Hematopoietic multipotent progenitor cell treated with erythropoietin and hydrocortisone succinate and interleukin-3 and kit ligand, for 17 days (in vitro differentiated cells): Measurements from ENCODE around the gene COX18.
A peak's percentile ranks its signal among the peaks of the same experiment; 100 is the strongest.

Experiments
- DNase-seq: peaks from one replicate; pipeline ENCODE4 v3.0.0-alpha.2; 2015; ENCODE audit warnings: low spot score

The COX18 gene

DNA sequence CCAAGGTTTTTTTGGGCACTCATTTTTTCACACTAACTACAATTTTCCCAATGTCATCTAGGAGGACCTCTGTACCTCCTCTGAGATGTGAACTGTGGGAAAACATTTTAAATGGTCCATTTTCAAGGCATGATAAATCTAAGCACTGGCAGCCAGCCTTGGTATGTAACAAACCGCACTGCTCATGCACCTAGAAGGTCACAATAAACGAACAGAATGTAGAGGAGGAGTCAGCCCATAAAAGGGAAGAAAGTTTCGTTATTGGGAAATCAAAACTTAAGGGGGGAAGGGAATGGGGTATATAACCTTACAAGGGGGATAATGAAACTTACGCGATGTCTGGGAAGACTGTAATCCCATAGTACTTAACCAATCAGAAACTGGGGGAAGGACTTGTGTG is 16.4 kb downstream of the COX18 start:
- DNase-seq: no peak

- no peak for DNase-seq
These were observed 17.9 kb downstream of the COX18 start for GRCh38 chr4:73051625-73052024.

DNA sequence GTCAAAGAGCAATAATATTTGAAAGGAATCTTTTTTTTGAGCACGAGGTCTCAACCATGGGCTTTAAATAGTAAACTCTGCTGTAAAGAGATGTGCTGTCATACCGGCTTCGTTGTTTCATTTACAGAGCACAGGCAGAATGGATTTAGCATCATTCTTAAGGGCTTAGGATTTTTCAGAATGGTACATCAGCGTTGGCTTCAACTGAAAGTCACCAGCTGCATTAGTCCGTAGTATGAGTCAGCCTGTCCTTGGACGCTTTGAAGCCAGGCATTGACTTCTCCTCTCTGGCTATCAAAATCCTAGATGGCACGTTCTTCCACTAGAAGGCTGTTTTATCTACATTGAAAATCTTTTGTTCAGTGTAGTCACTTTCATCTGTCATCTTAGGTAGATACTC is 23.6 kb downstream of the COX18 start:
- no peak for DNase-seq

GRCh38 chr4:73037057-73037456 is 32.5 kb downstream of the COX18 start:
- DNase-seq: no peak

DNA sequence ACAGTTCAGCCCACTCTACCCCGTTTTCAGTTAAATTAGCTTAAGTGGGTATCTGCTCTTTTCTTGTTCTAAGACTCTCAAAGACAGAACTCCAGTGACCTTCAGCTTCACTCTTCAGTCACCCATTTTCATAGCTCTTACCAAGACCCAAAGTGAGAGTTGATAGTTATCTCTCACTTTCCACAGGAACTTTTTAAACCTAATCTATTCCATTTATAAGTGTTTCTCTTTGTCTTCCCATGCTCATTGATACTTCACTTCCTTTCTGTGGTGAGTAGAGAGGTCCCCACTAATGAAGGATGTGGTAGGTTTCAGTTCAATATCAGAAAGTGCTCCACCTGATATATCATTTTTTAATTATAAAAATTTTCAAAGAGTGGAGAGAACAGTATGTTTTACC is 33.4 kb downstream of the COX18 start:
- DNase-seq: no peak

- no peak for DNase-seq
These were observed 34.6 kb downstream of the COX18 start for GRCh38 chr4:73034896-73035295.

DNA sequence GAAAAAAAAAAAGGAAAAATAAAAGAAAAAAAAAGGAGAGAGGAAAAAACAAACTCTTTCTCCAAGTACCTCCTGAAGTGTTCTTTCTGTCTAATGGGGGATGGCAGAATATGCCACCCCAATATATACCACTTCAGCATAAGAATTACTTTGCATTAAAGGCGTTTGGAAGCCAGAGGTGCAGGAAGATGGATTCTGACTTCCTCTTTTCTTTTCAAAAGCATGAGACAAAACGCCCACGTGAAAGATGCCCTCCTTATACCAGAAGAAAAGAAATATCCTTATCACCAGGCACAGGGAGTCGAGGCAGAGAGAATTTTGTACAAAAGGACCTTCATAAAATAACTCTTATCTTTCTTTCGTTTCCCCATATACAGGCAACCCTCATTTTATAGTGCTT is 40.9 kb downstream of the COX18 start:
- DNase-seq: no peak

- DNase-seq: no peak
These were observed 47.9 kb downstream of the COX18 start for GRCh38 chr4:73021634-73022033.

DNA sequence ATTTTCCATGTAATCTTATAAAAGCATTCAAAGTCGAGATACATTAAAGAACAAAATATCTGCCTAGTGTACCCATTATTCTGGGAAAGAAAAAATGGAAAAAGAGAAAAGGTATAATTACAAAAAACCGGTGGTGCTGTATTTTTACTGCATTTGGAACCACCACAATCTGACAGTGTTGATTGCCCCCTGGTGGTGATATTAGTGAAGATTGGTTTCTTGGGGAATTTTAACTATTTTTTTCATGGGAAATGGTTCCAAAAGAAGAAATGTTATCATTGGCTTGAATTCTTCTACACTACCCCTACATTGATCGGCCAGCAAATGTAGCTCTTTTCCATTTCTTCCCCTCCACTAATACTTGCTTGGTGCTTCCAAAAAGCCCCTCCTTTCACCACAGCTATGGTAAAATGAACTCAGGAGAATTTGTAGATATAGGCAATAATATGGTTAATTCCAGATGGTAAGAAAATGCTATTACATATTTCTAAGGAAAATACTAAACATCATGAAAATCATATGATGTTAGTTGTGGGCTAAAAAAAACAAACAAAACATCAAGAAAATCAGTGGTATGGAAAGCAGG is 50.0 kb downstream of the COX18 start:
- DNase-seq: peak; percentile 44

DNA sequence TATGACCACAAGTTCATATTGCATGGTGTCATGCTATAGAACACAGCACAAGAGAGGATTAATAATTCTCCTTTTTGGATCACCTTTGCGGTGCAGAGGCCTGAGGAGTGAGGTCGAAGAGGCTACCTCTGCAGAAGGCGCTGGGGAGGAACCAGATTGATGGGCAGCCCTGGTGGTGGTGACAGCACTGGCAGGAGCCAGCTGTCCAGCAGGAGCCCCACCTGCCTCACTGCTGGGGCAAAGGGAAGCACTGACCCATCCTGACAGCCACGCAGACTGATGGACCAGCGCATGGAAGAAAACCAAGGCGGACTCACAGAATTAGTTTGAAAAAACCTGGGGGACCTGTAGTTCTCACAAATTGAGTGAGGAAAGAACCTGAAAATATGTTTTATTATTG is 50.9 kb downstream of the COX18 start:
- no peak for DNase-seq

GRCh38 chr4:73013310-73013709 is 56.2 kb downstream of the COX18 start:
- no peak for DNase-seq

GRCh38 chr4:73012673-73013072 is 56.8 kb downstream of the COX18 start:
- DNase-seq: no peak

DNA sequence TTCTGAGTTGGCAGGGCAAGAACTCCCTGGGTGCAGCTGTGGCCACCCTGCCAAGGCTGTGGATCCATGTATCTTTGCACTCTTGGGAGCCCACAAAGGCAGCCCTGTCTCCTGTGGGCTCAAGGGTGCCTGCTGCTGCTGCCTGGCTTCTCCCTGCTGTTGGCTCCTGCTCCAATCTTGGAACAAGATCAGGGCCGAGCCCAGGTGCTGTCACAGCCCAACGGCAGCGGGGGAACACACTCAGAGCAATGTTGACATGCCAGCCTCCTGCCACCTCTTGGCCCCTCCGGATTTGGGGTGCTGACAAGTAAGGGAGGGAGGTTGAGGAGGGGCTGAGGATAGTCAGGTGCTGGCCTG is 57.9 kb downstream of the COX18 start:
- no peak for DNase-seq

DNA sequence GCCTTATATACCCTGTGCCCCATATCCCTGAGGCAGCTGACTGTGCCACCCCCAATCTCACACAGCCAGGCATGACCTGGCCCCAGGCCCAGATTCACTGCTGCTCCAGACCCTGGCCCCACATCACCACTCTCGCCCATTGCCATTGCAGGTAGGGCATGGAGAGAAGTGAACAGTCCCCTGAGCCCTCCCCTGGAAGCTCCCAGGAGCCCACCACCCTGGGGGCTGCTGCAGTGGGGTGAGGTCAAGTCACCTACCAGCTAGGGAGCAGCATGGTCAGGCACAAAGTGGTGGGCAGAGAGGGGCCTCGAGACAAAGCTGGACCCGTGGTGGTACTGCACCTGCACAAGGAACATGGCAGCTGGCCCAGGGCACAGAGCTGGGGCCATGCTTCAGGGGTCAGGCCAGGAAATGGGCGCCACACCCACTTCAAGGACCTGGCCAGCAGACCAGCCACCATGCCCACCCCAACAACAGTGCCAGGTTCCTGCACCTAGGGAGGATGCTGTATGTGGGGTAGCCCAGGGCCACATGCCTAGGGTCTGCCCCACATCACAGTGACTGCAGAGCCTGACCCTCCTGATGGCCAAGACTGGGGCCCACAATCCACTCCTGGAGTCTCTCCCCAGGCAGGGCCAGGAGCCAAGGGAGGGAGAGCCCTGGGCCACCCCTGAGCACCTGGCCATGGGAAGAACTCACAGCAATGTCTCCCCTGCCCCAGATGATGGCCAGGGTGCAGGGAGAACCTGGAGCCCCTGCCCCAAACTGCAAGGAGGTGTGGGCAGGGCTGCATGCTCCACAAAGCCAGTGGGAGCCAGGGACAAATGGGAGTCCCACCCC is 58.5 kb downstream of the COX18 start:
- DNase-seq: no peak

DNA sequence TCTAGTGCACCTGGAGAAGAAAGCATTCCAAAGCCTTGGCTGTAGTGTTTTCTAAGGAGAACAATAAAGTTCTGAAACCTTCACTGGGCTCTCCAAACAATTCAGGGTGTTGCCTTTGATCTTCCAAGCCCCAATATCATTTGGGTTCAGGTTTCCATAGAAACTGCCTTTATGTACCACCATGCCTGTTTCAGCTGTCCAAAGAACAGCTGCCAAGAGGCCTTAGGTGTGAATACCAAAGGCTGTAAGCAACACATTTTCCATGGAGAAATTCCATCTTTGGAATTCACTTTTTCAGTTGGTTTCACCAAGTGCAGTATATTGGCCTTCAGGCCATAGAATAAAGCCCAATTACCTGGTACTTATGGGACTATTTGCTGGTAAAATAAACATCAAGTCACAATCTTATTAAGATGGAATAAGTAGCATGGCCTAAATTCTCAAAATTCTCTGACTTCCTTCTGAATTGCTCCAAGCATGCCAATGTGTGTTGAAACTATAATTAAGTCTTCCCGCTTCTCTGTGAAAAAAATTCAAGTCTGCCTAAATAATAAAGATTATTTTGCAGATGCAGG is 61.9 kb downstream of the COX18 start:
- no peak for DNase-seq

GRCh38 chr4:73006286-73006990 is 63.1 kb downstream of the COX18 start:
- DNase-seq: no peak

DNA sequence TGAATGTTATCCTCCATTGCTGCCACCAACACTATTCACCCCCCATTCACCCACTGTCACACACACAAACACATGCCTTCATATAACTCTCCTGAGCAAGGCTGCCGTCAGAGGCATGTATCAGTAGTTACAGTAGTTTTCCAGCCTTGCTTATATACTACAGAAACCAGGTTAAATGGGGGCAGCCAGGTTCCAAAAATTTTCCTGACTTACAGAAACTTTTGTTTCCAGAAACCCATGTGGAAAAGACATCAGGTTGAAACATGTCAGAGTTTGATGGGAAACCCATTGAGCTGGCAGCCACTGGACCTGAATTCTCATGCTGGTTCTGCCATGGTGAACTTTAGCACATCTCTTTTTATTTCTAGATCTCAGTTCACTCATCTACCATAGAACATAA is 64.0 kb downstream of the COX18 start:
- DNase-seq: no peak
